ENCODE results near the gene ARMC5. TPM values are rescaled to one million over a fixed set of nuclear protein-coding genes. Genes with fewer than 3 reads are reported as not detected.

Gene ARMC5
- total and polyA plus RNA-seq, 9 of the 15 experiments (the other 6 are each of a cell fraction or from before 2014, with no cell fraction given), result 0.11 to 13.5 (median 2.1) TPM

- TF ChIP-seq ARID4B (CRISPR knock-in tag; IDR thresholded peaks at IDR 0.05), result 0 out of 2 replicates have a peak, but pooled peaks have one; percentile 40
- TF ChIP-seq MEIS2 (IDR thresholded peaks at IDR 0.05; ENCODE audit: partially characterized antibody), result peak; percentile 40
- peak; percentile 88 for TF ChIP-seq DPF2 (IDR thresholded peaks at IDR 0.05)
- 0 out of 2 replicates have a peak, but pooled peaks have one; percentile 18 for TF ChIP-seq MAX (CRISPR knock-in tag; IDR thresholded peaks at IDR 0.05)
- TF ChIP-seq MAFF (IDR thresholded peaks at IDR 0.05; ENCODE audit: low read length), result peak; percentile 96
- no peak for TF ChIP-seq HNRNPLL (IDR thresholded peaks at IDR 0.05; ENCODE audit: low read depth, low read length, poor library complexity, severe bottlenecking)
- TF ChIP-seq KDM1A (IDR thresholded peaks at IDR 0.05), result peak; percentile 23 to 53; a peak in 2 of 4 replicates
- peak; percentile 48; the same call in 1 of the 2 replicates for TF ChIP-seq POLR2A (conservative IDR thresholded peaks at IDR 0.05)
- no peak for TF ChIP-seq RHOXF2B (CRISPR knock-in tag; conservative IDR thresholded peaks at IDR 0.05)
- TF ChIP-seq ZEB2 (IDR thresholded peaks at IDR 0.05), result peak; percentile 69; the same call in 1 of the 2 replicates
- TF ChIP-seq CTCF (IDR thresholded peaks at IDR 0.05 in 2 of 3, conservative IDR thresholded peaks at IDR 0.05 in 1 of 3; ENCODE audit: insufficient read depth in 2 of 3, low read depth in 1 of 3, low read length in 3 of 3), result peak in 2 of 3 experiments; percentile 29 to 48; a peak in 2 of 6 replicates
- TF ChIP-seq JUN (IDR thresholded peaks at IDR 0.05; ENCODE audit: borderline replicate concordance, low read depth, low read length), result 0 out of 2 replicates have a peak, but pooled peaks have one; percentile 14
- TF ChIP-seq JUN (CRISPR knock-in tag; IDR thresholded peaks at IDR 0.05; ENCODE audit: borderline replicate concordance), result no peak
- TF ChIP-seq, protein P1, sequence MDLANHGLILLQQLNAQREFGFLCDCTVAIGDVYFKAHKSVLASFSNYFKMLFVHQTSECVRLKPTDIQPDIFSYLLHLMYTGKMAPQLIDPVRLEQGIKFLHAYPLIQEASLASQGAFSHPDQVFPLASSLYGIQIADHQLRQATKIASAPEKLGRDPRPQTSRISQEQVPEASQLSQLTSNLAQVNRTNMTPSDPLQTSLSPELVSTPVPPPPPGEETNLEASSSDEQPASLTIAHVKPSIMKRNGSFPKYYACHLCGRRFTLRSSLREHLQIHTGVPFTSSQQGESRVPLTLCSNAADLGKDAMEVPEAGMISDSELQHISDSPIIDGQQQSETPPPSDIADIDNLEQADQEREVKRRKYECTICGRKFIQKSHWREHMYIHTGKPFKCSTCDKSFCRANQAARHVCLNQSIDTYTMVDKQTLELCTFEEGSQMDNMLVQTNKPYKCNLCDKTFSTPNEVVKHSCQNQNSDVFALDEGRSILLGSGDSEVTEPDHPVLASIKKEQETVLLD (IDR thresholded peaks at IDR 0.05), result peak; percentile 79; the same call in 1 of the 2 replicates
- TF ChIP-seq MAFK (IDR thresholded peaks at IDR 0.05; ENCODE audit: low read length), result peak; percentile 96
- peak; percentile 85 for TF ChIP-seq HDAC2 (IDR thresholded peaks at IDR 0.05)
- no peak for TF ChIP-seq SIN3B (IDR thresholded peaks at IDR 0.05; ENCODE audit: low read depth)
- TF ChIP-seq ETV1 (tag; conservative IDR thresholded peaks at IDR 0.05; ENCODE audit: low read depth), result peak; percentile 38; the same call in 1 of the 2 replicates
These were observed 5.8 kb upstream of the ARMC5 start (continued) for GRCh38 chr16:31453255-31454204.
